Hematopoietic multipotent progenitor cell treated with erythropoietin and hydrocortisone succinate and interleukin-3 and kit ligand, for 6 days (in vitro differentiated cells): ENCODE measurements around the gene PRKAG2.

Experiments
- DNase-seq: peaks from one replicate; pipeline ENCODE4 v3.0.0-alpha.2; 2015

The PRKAG2 gene

GRCh38 chr7:151864081-151864480, 12.8 kb downstream of the PRKAG2 start:
- DNase-seq: no peak

- DNase-seq: peak; percentile 31
These were observed 13.4 kb downstream of the PRKAG2 start for GRCh38 chr7:151863386-151864079.

GRCh38 chr7:151862606-151863381, 14.1 kb downstream of the PRKAG2 start:
- DNase-seq: no peak

GRCh38 chr7:151861881-151862280, 15.0 kb downstream of the PRKAG2 start:
- DNase-seq: no peak

GRCh38 chr7:151860771-151861170, 16.1 kb downstream of the PRKAG2 start:
- DNase-seq: no peak

- no peak for DNase-seq
These were observed 16.8 kb downstream of the PRKAG2 start for GRCh38 chr7:151859948-151860685.

- no peak for DNase-seq
These were observed 17.6 kb downstream of the PRKAG2 start for GRCh38 chr7:151859111-151859947.

GRCh38 chr7:151858456-151858855, 18.5 kb downstream of the PRKAG2 start:
- DNase-seq: no peak

- no peak for DNase-seq
These were observed 19.0 kb downstream of the PRKAG2 start for GRCh38 chr7:151857866-151858450.

GRCh38 chr7:151857412-151857811, 19.5 kb downstream of the PRKAG2 start:
- DNase-seq: no peak

- DNase-seq: no peak
These were observed 20.4 kb downstream of the PRKAG2 start for GRCh38 chr7:151856516-151856915.

GRCh38 chr7:151856098-151856497, 20.8 kb downstream of the PRKAG2 start:
- DNase-seq: no peak

- no peak for DNase-seq
These were observed 22.2 kb downstream of the PRKAG2 start for GRCh38 chr7:151854720-151855071.

GRCh38 chr7:151853896-151854719, 22.8 kb downstream of the PRKAG2 start:
- no peak for DNase-seq

GRCh38 chr7:151852486-151853396, 24.2 kb downstream of the PRKAG2 start:
- no peak for DNase-seq

GRCh38 chr7:151851782-151852181, 25.1 kb downstream of the PRKAG2 start:
- peak; percentile 21 for DNase-seq

- DNase-seq: peak; percentile 34
These were observed 25.7 kb downstream of the PRKAG2 start for GRCh38 chr7:151851145-151851751.

GRCh38 chr7:151850491-151851124, 26.3 kb downstream of the PRKAG2 start:
- DNase-seq: no peak

GRCh38 chr7:151849879-151850260, 27.0 kb downstream of the PRKAG2 start:
- no peak for DNase-seq
